Measurements from ENCODE around the gene UFM1. TPM values are rescaled to one million over a fixed set of nuclear protein-coding genes. Genes with fewer than 3 reads are reported as not detected.
A peak's percentile ranks its signal among the peaks of the same experiment; 100 is the strongest.

UFM1 gene
- total and polyA plus RNA-seq, 2 of the 13 experiments (the other 11 are each of a cell fraction or from before 2014, with no cell fraction given), result 42.6 to 47.0 TPM

GRCh38 chr13:38349390-38350113 is at the start of gene UFM1 (continued):
- TF ChIP-seq SP2 (CRISPR knock-in tag; IDR thresholded peaks at IDR 0.05), result no peak
- peak; percentile 72; the same call in 1 of the 2 replicates for TF ChIP-seq KDM2A (CRISPR knock-in tag; IDR thresholded peaks at IDR 0.05; ENCODE audit: borderline replicate concordance, low read depth)
- peak; percentile 84 for TF ChIP-seq ZFY (CRISPR knock-in tag; IDR thresholded peaks at IDR 0.05)
- TF ChIP-seq TCF7 (IDR thresholded peaks at IDR 0.05; ENCODE audit: low read depth), result no peak
- no peak for TF ChIP-seq MAFK (conservative IDR thresholded peaks at IDR 0.05 in 1 of 2, IDR thresholded peaks at IDR 0.05 in 1 of 2; ENCODE audit: low read length in 2 of 2)
- no peak; the same call in 1 of the 2 replicates for TF ChIP-seq XBP1 (CRISPR knock-in tag; IDR thresholded peaks at IDR 0.05)
- TF ChIP-seq CHD2 (IDR thresholded peaks at IDR 0.05; ENCODE audit: low read depth, low read length), result no peak
- TF ChIP-seq, protein P1, sequence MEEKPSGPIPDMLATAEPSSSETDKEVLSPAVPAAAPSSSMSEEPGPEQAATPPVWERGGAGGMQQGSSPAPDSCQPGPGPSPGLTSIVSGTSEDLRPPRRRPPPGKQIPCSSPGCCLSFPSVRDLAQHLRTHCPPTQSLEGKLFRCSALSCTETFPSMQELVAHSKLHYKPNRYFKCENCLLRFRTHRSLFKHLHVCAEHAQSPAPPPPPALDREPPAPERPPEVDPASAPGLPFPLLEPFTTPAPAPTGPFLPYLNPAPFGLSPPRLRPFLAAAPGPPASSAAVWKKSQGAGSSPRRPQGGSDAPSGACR (CRISPR knock-in tag; IDR thresholded peaks at IDR 0.05), result 0 out of 2 replicates have a peak, but pooled peaks have one; percentile 14
- no peak for TF ChIP-seq ZNF142 (CRISPR knock-in tag; IDR thresholded peaks at IDR 0.05)
- TF ChIP-seq, protein P2, sequence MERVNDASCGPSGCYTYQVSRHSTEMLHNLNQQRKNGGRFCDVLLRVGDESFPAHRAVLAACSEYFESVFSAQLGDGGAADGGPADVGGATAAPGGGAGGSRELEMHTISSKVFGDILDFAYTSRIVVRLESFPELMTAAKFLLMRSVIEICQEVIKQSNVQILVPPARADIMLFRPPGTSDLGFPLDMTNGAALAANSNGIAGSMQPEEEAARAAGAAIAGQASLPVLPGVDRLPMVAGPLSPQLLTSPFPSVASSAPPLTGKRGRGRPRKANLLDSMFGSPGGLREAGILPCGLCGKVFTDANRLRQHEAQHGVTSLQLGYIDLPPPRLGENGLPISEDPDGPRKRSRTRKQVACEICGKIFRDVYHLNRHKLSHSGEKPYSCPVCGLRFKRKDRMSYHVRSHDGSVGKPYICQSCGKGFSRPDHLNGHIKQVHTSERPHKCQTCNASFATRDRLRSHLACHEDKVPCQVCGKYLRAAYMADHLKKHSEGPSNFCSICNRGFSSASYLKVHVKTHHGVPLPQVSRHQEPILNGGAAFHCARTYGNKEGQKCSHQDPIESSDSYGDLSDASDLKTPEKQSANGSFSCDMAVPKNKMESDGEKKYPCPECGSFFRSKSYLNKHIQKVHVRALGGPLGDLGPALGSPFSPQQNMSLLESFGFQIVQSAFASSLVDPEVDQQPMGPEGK (CRISPR knock-in tag; IDR thresholded peaks at IDR 0.05), result no peak
- TF ChIP-seq THAP8 (CRISPR knock-in tag; IDR thresholded peaks at IDR 0.05; ENCODE audit: borderline replicate concordance), result no peak
- peak; percentile 26 for TF ChIP-seq YY1 (IDR thresholded peaks at IDR 0.05; ENCODE audit: insufficient read depth, insufficient replicate concordance, low read depth, low read length)
- TF ChIP-seq SRY (CRISPR knock-in tag; IDR thresholded peaks at IDR 0.05), result peak; percentile 75; the same call in 1 of the 2 replicates
- no peak for TF ChIP-seq ZNF577 (CRISPR knock-in tag; IDR thresholded peaks at IDR 0.05; ENCODE audit: borderline replicate concordance, low read depth)
- TF ChIP-seq ZNF674 (CRISPR knock-in tag; IDR thresholded peaks at IDR 0.05; ENCODE audit: low read depth), result no peak
- TF ChIP-seq ZNF891 (CRISPR knock-in tag; IDR thresholded peaks at IDR 0.05), result no peak
- TF ChIP-seq SP4 (CRISPR knock-in tag; IDR thresholded peaks at IDR 0.05), result no peak
- peak; percentile 82 for TF ChIP-seq GABPB1 (CRISPR knock-in tag; IDR thresholded peaks at IDR 0.05)
- TF ChIP-seq ZKSCAN8 (CRISPR knock-in tag; IDR thresholded peaks at IDR 0.05; ENCODE audit: borderline replicate concordance), result no peak
- TF ChIP-seq ZNF605 (CRISPR knock-in tag; IDR thresholded peaks at IDR 0.05), result no peak
- no peak for TF ChIP-seq ZNF232 (CRISPR knock-in tag; IDR thresholded peaks at IDR 0.05; ENCODE audit: borderline replicate concordance)

Measured in HepG2 (cell line).